Measurements from ENCODE around the gene ASCC1. TPM values are rescaled to one million over a fixed set of nuclear protein-coding genes. Genes with fewer than 3 reads are reported as not detected.

Gene ASCC1
- total and polyA plus RNA-seq, 2 donors (not counting 1 experiment from before 2014, with no cell fraction given) = 17.9 to 28.1 TPM

DNA sequence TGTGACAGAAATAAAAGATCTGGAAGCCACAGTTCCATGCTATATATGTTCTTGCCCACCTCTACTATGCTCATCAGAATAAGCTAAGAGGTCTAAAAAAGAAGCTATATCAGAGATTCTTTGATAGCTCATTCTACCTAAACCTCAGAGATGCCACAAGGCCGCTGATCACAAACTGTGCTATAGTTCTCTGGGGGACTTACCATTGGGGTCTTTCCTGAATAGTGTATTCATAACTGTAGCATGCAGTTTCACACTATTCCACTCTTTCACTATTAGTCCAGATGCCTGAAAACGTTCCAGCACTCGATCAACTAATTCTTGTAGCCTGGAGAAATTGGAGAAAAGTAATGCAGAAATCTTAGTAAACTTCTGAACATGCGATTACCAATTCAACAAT, 83.2 kb downstream of the ASCC1 start:
- ChIA-PET CTCF (interaction anchor here (1.1 to 11.2 kb wide), 7 partner anchors 8 to 207 kb away, joined by 3 to 333 read pairs (median 6); partner anchors contain the start of genes ANAPC16, ASCC1 and DDIT4), POLR2A (interaction anchor here (0.7 to 0.8 kb wide), 2 partner anchors 115 to 204 kb away, joined by 3 to 4 read pairs; no protein-coding TSS in a partner anchor)
- Histone ChIP-seq H3K79me2 (ENCODE audit: control insufficient read depth, insufficient read depth, low read length) (no peaks in the 10 kb centered on the region), H3K4me3 (ENCODE audit: control extremely low read depth in 1 of 5, extremely low read depth in 1 of 5, insufficient read depth in 1 of 5, low read depth in 2 of 5, low read length in 4 of 5) (no peak overlapping the region), H3K4me2 (replicated peaks; ENCODE audit: low read depth, low read length, poor library complexity, severe bottlenecking) (no peak overlapping the region), H3K27ac (ENCODE audit: low read length in 2 of 2) (no peak overlapping the region), H3K4me1 (ENCODE audit: control insufficient read depth in 2 of 2, insufficient read depth in 2 of 2, low read length in 2 of 2) (peaks cover 15 to 17% of the 10 kb centered on the region in 2 donors), H3K9ac (ENCODE audit: low read length) (no peak overlapping the region), H3K36me3 (replicated peaks in 1 of 2; ENCODE audit: control extremely low read depth in 1 of 2, control insufficient read depth in 1 of 2, extremely low read depth in 1 of 2, insufficient read depth in 2 of 2, low read length in 1 of 2) (peaks cover 0 to 10% of the 10 kb centered on the region in 2 experiments), H3K27me3 (replicated peaks in 1 of 4; ENCODE audit: control extremely low read depth in 1 of 4, control insufficient read depth in 3 of 4, insufficient read depth in 4 of 4, low read length in 3 of 4) (no peaks in the 10 kb centered on the region), H3K9me3 (ENCODE audit: control extremely low read depth in 1 of 3, control insufficient read depth in 2 of 3, insufficient read depth in 1 of 3, low read length in 2 of 3) (peaks cover 0 to 8% (median 0%) of the 10 kb centered on the region in 3 donors), H2AFZ (ENCODE audit: insufficient read depth, low read depth, low read length, poor library complexity, severe bottlenecking) (no peak overlapping the region), H4K20me1 (ENCODE audit: control insufficient read depth, insufficient read depth, low read length, poor library complexity, severe bottlenecking) (no peaks in the 10 kb centered on the region)
- ATAC-seq (ENCODE audit: low read depth) (no peak), DNase-seq (no peak)
- Mint-ChIP-seq H3K4me1 (peaks cover 30% of the 10 kb centered on the region), H3K27ac (no peak overlapping the region), H3K4me3 (no peak overlapping the region), H3K27me3 (no peaks in the 10 kb centered on the region), H3K9me3 (ENCODE audit: insufficient read depth) (no peaks in the 10 kb centered on the region)
- WGBS (ENCODE audit: insufficient coverage) = no CpG with 5 or more reads among the region's 4 CpGs
- intact Hi-C loops (cut with micrococcal nuclease) = no loop called here
- TF ChIP-seq, protein P1, sequence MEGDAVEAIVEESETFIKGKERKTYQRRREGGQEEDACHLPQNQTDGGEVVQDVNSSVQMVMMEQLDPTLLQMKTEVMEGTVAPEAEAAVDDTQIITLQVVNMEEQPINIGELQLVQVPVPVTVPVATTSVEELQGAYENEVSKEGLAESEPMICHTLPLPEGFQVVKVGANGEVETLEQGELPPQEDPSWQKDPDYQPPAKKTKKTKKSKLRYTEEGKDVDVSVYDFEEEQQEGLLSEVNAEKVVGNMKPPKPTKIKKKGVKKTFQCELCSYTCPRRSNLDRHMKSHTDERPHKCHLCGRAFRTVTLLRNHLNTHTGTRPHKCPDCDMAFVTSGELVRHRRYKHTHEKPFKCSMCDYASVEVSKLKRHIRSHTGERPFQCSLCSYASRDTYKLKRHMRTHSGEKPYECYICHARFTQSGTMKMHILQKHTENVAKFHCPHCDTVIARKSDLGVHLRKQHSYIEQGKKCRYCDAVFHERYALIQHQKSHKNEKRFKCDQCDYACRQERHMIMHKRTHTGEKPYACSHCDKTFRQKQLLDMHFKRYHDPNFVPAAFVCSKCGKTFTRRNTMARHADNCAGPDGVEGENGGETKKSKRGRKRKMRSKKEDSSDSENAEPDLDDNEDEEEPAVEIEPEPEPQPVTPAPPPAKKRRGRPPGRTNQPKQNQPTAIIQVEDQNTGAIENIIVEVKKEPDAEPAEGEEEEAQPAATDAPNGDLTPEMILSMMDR (IDR thresholded peaks at IDR 0.05) = no peak
- no peak for TF ChIP-seq EZH2 (IDR thresholded peaks at IDR 0.05; ENCODE audit: borderline replicate concordance, insufficient read depth, low read depth, low read length, poor library complexity, severe bottlenecking)

DNA sequence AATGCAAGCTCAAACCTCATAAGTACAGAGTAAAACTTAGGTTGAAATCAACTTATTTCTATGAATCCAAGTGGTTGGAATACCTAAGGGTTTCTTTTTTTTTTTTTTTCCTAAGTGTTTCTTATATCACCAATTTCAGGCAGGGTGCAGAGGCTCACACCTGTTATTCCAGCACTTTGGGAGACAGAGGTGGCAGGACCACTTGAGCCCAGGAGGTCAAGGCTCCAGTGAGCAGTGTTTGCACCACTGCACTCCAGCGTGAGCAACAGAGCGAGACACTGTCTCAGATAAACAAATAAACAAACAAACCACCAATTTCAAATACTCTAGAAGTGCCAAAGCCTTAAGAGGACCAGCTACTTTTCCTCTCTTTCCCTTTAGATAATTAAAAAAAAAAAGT, 88.5 kb downstream of the ASCC1 start:
- Histone ChIP-seq H4K20me1 (ENCODE audit: control insufficient read depth, insufficient read depth, low read length, poor library complexity, severe bottlenecking) (no peaks in the 10 kb centered on the region), H3K27me3 (replicated peaks in 1 of 4; ENCODE audit: control extremely low read depth in 1 of 4, control insufficient read depth in 3 of 4, insufficient read depth in 4 of 4, low read length in 3 of 4) (no peaks in the 10 kb centered on the region), H3K4me2 (replicated peaks; ENCODE audit: low read depth, low read length, poor library complexity, severe bottlenecking) (no peak overlapping the region), H2AFZ (ENCODE audit: insufficient read depth, low read depth, low read length, poor library complexity, severe bottlenecking) (no peak overlapping the region), H3K36me3 (replicated peaks in 1 of 2; ENCODE audit: control extremely low read depth in 1 of 2, control insufficient read depth in 1 of 2, extremely low read depth in 1 of 2, insufficient read depth in 2 of 2, low read length in 1 of 2) (peaks cover 0 to 23% of the 10 kb centered on the region in 2 experiments), H3K9me3 (ENCODE audit: control extremely low read depth in 1 of 3, control insufficient read depth in 2 of 3, insufficient read depth in 1 of 3, low read length in 2 of 3) (no peaks in the 10 kb centered on the region), H3K4me3 (ENCODE audit: control extremely low read depth in 1 of 5, extremely low read depth in 1 of 5, insufficient read depth in 1 of 5, low read depth in 2 of 5, low read length in 4 of 5) (no peak overlapping the region), H3K79me2 (ENCODE audit: control insufficient read depth, insufficient read depth, low read length) (no peaks in the 10 kb centered on the region), H3K9ac (ENCODE audit: low read length) (no peak overlapping the region), H3K4me1 (ENCODE audit: control insufficient read depth in 2 of 2, insufficient read depth in 2 of 2, low read length in 2 of 2) (no peaks in the 10 kb centered on the region), H3K27ac (ENCODE audit: low read length in 2 of 2) (no peak overlapping the region)
- H3K4me1 Mint-ChIP-seq = peaks cover 2% of the 10 kb centered on the region
- H3K9me3 Mint-ChIP-seq (ENCODE audit: insufficient read depth) = no peaks in the 10 kb centered on the region
- ChIA-PET POLR2A (no interaction called here), CTCF (interaction anchor here (0.6 to 11.2 kb wide), 9 partner anchors 14 to 213 kb away, joined by 3 to 333 read pairs (median 5); no protein-coding TSS in a partner anchor)
- no peak for DNase-seq
- 100% methylated on average over 1 of the region's 2 CpGs for WGBS (ENCODE audit: insufficient coverage)
- ATAC-seq (ENCODE audit: low read depth) = no peak
- TF ChIP-seq EZH2 (IDR thresholded peaks at IDR 0.05; ENCODE audit: borderline replicate concordance, insufficient read depth, low read depth, low read length, poor library complexity, severe bottlenecking) = no peak
- TF ChIP-seq, protein P1 (IDR thresholded peaks at IDR 0.05) = no peak
- H3K27ac Mint-ChIP-seq = no peak overlapping the region
- H3K27me3 Mint-ChIP-seq = no peaks in the 10 kb centered on the region
- H3K4me3 Mint-ChIP-seq = no peak overlapping the region
- intact Hi-C loops (cut with micrococcal nuclease) = loop anchor here (2.0 to 5.0 kb wide), 2 partner anchors 40 to 95 kb away; partner anchors contain the start of gene SPOCK2
